HG02840 (cell line): Measurements from ENCODE around the gene NKTR.

ENCODE experiments used
- ATAC-seq: cut with Tn5 transposase; IDR thresholded peaks from one replicate; pipeline ENCODE4 v1.9.1; 2021; ENCODE audit warnings: mild to moderate bottlenecking, moderate library complexity, moderate number of reproducible peaks; ENCODE audit not compliant: unreplicated experiment, low FRiP score

Gene NKTR

GRCh38 chr3:42660131-42660715 lies 59.7 kb downstream of the NKTR start:
- ATAC-seq: no peak

DNA sequence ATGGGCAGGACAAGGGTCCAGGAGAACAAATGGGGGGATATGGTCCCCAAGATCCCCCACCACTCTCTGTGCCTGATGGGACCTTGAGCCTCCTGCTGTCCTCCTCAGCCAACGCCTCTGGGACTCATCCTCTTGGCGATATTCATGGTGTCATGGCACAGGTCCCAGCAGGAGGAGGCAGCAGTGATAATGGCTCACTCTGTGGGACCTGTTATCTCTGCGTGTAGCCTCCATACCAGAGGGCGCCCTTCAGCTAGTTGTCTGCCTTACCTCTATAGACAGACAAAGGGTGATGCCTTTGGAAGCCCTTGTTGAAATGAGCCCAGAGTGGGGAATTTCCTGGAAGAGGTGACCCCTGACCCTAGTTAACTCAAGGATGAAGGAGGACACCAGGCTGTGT lies 60.4 kb downstream of the NKTR start:
- no peak for ATAC-seq

DNA sequence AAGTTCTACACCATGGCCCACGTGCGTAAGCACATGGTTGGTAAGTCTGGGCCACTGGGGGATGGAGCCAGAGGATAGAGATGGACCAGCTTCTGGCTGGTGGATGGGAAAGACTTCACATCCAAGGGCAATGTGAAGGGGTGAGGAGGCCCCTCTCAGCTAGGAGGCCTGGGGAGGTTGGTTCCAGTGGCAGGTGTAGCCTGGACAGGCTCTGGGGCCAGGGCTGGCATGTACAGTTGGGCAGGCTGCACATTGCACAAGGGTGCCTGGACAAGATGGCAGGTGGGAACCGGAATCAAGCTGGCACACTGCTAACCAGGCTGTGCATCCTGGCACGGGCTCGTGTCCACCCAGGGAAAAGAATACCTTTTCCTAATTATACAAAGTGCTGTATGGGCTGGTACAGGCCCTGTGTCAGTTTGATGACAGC lies 61.1 kb downstream of the NKTR start:
- ATAC-seq: no peak

GRCh38 chr3:42662037-42662812 lies 61.7 kb downstream of the NKTR start:
- ATAC-seq: no peak

GRCh38 chr3:42662813-42663535 lies 62.5 kb downstream of the NKTR start:
- no peak for ATAC-seq

- no peak for ATAC-seq
Observed at GRCh38 chr3:42663581-42664437, 63.3 kb downstream of the NKTR start.

GRCh38 chr3:42664438-42664803 lies 63.9 kb downstream of the NKTR start:
- no peak for ATAC-seq

DNA sequence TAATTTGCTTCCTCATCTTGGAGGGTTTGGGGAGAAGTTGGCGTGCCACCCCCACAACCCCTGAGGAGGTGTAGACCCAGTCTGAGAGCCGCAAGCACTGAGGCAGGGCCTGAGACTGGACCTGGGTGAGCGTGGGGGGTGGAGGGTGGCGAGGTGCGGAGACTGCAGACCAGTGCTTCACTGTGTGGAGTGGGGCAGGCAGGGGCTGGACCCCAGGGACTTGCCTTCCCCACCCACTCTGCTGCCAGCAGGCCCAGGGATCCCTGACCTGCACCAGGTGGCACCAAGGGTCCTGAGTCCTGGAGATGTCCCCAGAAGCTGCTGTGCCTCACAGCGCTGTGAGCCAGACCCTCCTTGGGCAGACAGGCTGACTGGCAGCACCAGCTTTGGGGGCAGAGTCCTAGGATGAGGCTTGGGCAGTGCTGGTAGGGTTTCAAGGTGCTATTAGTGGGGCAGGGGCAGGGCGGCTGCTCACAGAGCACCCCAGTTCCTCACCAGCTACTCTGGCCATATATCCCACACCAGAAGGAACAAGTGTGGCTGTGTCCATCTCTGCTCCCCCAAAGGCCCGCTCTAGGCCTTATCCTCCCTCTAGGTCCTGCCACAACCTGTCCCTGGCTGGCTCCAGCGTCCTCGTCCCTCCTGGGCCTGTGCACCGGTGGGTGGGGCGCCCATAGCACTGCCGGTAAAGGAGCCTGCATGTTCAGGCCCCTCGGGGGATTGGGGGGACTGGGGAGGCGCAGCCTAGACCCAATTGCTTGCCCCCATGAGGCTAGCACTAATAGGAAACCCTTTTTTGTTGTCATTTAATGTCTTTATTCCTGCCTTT lies 64.8 kb downstream of the NKTR start:
- no peak for ATAC-seq

DNA sequence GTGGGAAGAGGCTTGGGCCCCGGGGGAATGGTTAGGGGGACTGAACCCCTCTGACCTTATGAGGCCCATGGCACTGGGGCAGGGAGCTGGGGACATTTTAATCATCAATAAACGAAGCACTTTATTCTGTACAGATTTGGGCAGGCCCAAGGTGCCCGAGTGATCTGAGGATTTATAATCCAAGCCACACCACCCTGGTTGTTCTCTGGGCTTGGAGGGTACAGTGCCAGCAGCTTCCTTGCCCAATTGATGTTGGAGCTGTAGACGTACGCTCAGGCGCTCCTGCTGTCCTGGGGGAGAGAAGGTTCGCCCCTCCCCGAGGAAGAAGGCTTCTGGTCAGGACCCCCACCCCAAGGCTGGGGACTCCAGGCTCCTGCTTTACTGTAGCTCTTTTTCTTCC lies 65.5 kb downstream of the NKTR start:
- no peak for ATAC-seq

DNA sequence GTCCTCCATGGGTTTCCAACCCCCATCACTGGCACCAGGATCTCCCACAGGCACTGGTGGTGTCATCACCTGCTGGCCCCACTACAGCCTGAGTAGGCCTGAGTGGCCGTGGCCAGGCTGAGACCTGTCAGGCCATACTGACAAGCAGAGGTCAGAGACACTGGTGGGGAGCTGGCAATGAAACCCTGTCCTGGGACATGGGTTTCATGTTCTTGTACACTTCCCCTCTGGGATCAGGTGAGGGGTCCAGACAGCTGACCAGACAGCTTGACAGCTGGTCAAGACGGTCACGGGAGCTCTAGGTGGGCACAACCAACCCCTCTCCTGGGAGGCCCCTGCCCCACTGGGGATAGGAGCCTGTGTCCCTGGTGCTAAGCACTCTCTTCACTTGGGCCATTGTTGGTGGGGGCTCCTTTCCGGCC lies 66.1 kb downstream of the NKTR start:
- ATAC-seq: no peak

DNA sequence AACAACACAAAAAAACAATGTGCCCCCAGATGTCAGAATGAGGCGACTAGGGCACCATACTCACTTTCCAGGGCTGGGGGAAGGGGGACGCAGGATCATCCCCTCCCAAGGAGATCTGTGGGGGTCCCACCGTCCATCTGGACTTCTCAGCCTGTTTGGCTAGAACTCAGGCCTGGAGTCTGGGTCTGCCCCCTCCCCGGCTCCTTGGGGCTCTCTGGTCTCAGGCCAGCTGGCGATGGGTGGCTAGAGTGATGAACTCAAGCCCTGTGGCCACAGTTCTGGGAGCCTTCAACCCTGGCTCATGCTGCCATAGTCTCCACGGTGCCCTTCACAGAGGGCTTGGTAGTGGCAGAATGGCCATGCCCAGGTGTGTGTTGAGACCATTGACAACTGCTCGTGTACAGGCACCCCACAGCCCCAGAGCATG lies 66.6 kb downstream of the NKTR start:
- ATAC-seq: no peak

GRCh38 chr3:42667523-42668412 lies 67.3 kb downstream of the NKTR start:
- no peak for ATAC-seq

DNA sequence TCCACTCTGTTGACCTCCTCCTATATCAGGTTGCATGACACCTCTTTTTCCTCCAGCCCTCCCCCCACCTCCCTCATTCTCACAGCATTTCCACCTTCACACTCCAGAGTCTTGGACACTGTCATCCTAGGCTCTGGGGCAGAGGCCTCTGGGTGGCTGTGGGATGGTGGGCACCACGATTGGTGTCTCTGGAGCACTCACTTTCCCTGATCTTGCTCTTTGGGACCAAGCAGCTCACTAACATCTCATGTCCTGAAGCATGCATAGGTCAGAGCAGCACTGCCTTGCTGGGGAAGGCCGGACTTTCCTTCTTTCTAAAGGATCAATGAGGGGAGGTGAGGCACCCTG lies 67.9 kb downstream of the NKTR start:
- ATAC-seq: no peak

DNA sequence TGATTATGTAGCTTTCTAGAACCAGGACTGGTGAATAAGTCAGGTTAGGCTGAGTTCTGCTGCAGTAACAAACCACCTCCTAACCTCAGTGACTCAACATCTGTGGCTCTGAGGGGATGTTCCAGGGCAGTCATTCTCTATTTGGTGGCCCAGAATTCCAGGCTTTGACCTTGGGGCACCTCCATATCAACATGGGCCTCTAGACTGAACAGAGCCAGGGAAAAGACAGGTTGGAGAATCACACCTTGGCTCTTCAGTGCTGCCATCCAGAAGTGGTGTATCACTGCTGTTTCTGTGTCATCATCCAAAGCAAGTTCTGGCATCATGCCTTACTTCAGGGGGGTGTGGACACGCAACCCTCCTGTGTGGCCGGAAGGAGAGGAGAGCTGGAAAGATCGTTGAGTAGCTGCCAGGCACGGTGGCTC lies 68.3 kb downstream of the NKTR start:
- no peak for ATAC-seq

- no peak for ATAC-seq
Observed at GRCh38 chr3:42670051-42670576, 69.6 kb downstream of the NKTR start.

GRCh38 chr3:42670670-42671069 lies 70.2 kb downstream of the NKTR start:
- ATAC-seq: no peak

GRCh38 chr3:42672515-42672914 lies 72.0 kb downstream of the NKTR start:
- ATAC-seq: no peak

DNA sequence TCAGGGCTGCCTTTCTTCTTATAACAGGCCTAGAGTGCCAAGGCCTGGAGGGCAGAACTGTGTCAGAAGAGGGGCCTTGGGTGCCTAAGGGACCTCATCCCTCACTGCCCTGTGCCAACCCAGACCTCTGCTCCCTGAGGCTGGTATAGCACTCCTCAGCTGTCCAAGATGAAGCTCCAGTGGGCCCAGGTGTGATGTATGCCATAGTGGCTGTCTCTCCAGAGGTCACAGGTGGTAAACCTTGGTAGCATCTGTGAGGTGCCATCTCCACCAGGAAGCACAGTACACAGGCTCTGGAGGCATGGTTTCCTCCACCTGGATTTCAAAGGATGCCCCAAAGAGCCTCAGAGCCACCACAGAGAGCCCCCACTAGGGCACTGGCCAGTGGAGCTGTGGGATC lies 72.6 kb downstream of the NKTR start:
- no peak for ATAC-seq

DNA sequence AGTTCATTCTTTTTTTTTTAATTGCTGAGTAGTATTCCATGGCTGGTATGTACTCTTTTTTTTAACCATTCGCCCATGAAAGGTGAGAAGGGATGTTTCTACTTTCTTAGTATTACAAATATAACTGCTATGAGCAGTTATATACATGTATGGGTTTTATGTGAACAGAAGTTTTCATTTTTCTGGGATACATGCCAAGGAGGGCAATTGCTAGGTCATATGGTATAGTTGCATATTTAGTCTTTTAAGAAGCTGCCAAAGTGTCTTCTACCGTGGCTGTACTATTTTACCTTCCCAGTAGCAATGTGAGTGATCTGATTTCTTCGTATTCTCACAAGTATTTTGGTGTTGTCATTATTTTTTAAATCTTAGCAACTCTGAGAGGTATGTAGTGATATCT lies 73.7 kb downstream of the NKTR start:
- no peak for ATAC-seq
